GM18519 (cell line): ENCODE data around the gene DMXL1.
"Not testable (repeated sequence)": the region's sequence is repeated elsewhere in the genome, so short reads cannot be mapped to it uniquely, and the experiment has no call there.

ENCODE experiments used
- ATAC-seq: cut with Tn5 transposase; IDR thresholded peaks from one replicate; pipeline ENCODE4 v1.9.1; 2021; ENCODE audit warnings: mild to moderate bottlenecking, moderate library complexity; ENCODE audit not compliant: unreplicated experiment, low FRiP score

Gene DMXL1

DNA sequence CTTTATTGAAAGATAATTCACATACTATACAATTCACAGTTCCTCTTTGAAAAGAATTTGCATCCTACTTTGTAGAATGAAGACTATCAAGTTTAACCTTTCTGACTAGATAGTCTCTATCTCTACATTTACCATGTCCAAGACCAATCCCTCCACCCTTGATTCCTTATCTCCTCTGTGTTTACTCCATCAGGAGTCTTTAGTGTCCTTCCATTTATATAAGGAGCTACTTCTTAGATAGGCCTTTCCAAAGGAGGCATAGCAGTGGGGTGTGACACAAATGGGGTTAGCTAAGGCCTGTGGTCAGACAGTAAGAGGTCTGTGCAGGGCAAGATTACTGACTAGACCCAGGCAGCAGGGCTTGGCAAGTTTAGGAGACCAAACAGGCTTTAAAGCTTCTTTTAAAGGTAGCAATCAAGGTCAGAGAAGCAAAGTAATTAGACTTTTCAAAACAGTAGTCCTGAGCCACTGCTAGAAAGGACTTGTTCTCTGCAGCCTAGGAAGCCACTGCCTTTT, 11.1 kb upstream of the DMXL1 start:
- no peak for ATAC-seq

GRCh38 chr5:119063579-119064379, 7.1 kb upstream of the DMXL1 start:
- peak; percentile 82 for ATAC-seq

DNA sequence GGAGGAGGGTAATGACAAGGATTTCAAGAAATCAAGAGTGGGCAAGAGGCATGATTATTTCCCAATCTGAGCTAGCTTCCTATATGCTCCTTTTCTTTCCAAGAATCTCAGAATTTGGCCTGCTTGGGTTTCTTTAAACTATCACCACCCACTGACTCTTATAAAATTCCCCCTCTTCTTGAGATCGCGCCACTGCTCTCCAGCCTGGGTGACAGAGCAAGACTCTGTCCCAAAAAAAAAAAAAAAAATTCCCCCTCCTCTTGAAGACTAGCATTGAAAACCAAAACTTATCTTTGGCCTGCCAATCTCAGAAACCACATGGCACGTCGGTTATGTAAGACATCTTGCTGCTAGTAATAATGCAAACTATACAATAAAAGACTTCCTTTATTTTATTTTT, 3.4 kb upstream of the DMXL1 start:
- no peak for ATAC-seq

DNA sequence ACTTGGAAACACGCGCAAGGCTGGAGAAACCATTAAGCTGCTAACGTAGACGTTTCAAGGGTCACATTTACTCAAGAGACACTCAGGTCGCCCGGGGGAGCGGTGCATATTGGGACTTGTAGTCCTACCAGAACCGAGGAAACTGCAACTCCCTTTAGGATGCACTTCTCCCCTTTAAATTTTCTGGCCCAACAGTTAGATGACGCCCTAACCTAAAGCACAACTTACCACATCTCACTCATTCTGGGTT, 384 bp upstream of the DMXL1 start:
- ATAC-seq: no peak

GRCh38 chr5:119071561-119071995, 691 bp downstream of the DMXL1 start:
- ATAC-seq: peak; percentile 0

GRCh38 chr5:119072496-119072895, 1.6 kb downstream of the DMXL1 start:
- ATAC-seq: no peak

DNA sequence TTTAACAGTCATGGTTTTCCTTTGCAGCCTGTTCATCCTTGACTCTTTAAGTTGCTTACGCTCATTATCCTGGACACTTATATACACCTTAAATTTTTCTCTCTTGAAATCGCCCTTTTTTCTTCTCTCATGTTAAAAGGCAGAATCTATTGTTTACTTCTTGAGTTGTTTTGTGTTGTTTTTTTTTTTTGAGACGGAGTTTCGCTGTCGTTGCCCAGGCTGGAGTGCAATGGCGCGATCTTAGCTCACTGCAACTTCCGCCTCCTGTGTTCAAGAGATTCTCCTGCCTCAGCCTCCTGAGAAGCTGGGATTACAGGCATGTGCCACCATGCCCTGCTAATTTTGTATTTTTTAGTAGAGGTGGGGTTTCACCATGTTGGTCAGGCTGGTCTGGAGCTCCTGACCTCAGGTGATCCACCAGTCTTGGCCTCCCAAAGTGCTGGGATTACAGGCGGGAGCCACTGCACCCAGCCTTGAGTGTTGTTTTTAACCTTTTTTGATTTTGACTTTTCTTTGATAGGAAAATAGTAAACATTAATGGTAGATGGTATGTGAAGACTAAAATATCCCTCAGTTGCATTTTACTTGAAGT, 3.0 kb downstream of the DMXL1 start:
- not testable (repeated sequence) for ATAC-seq

GRCh38 chr5:119074419-119074818, 3.5 kb downstream of the DMXL1 start:
- peak; percentile 23 for ATAC-seq

- not testable (repeated sequence) for ATAC-seq
Observed at GRCh38 chr5:119075269-119075668, 4.4 kb downstream of the DMXL1 start.

DNA sequence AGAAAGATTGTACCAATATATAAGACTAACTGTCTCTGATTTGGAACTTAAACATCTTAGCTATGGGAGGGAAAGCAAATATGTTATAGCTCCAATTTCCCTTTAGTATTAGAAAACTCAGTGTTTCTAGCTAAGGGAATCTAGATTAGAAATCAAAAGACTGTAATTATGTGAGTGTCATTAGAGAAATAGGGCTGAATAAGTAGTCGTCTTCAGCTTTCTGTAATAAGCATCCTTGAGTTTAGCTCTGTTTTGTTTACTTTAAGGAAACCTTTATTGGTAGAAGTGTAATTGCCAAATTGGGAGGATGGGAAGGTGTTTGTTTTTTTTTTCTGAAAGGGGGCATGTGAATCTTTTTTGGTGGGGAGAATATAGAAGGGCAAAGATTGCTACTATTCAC, 5.2 kb downstream of the DMXL1 start:
- no peak for ATAC-seq

GRCh38 chr5:119077444-119077843, 6.6 kb downstream of the DMXL1 start:
- ATAC-seq: no peak

DNA sequence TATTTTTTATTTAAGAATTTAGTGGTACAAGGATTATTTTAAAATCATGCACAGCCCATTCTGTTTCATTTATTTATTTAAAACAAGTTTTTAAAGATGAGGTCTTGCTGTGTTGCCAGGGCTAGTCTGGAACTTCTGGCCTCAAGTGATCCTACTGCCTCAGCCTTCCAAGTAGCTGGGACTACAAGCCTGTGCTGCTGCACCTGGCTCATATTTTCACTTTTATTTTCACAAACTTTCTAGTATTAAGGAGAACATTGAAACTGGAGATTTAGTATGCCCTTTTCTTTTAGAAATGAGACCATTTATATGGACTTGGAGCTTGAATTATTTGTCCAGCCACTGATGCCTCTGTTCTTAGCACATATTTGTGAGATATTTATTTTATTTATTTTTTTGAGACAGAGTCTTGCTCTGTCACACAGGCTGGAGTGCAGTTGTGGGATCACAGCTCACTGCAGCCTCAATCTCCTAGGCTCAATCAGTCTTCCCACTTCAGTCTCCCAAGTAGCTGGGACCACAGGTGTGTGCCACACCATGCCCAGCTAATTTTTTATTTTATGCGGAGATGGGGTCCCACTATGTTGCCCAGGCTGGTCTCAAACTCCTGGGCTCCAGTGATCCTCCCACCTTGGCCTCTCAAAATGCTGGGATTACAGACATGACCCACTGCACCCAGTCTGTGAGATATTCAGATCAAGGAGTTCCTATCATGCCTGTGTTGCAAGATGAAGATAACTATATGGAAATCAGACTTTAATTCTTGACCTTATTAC, 7.4 kb downstream of the DMXL1 start:
- ATAC-seq: no peak

DNA sequence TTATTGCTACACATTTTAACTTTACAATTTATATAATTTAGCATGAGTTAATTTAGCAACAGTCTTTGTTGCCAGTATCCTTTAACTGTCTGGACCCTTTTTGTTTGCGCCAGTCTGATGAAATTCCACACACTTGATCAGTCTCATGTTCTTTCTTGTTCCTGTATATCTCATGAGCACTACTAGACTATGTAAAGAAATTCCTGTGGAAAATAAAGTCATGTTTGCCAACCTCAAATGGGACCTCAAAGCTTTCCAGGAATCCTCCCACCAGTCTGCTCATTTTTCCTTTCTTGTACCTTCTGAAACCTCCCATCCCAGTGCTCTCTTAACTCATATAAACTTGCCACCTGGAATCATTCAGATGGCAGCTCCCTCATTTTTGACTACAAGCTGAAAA, 8.0 kb downstream of the DMXL1 start:
- no peak for ATAC-seq

GRCh38 chr5:119079318-119079921, 8.5 kb downstream of the DMXL1 start:
- peak; percentile 40 for ATAC-seq

DNA sequence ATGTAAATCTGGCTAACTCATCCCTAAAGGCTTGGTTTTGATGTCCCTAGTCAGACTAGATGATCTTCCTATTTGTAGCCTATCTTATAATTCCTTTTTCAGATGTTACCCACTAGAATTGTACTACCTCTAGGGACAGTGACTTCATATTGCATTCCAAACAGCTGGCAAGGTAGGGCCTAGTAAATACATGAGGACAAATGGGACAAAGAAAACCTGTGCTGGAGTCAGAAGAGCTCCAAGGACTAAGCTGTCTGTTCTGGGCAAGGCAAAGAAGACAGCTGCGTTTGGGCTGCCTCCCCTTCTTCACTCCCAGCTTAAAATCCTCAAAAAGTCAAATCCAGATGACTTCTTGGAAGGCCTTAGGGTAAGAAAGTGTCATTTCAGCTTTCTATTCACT, 10.0 kb downstream of the DMXL1 start:
- ATAC-seq: no peak

DNA sequence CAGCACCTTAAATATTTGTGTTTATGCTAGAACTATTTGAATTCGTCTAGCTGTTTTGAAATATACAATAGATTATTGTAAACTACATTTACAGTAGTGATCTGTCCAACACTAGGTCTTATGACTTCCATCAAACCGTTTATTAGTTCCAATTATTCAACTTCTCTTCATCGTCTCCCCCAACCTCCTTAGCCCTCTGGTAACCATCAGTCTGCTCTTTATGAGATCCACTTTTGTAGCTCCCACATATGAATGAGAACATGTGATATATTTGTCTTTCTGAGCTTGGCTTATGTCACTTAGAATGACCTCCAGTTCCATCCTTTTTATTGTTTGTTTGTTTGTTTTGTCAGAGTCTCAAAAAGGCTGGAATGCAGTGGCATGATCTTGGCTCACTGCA, 11.8 kb downstream of the DMXL1 start:
- no peak for ATAC-seq

- no peak for ATAC-seq
Observed at GRCh38 chr5:119083679-119084078, 12.8 kb downstream of the DMXL1 start.

- ATAC-seq: no peak
Observed at GRCh38 chr5:119088438-119088837, 17.6 kb downstream of the DMXL1 start.

- ATAC-seq: no peak
Observed at GRCh38 chr5:119095611-119096010, 24.7 kb downstream of the DMXL1 start.

- ATAC-seq: no peak
Observed at GRCh38 chr5:119105971-119106370, 35.1 kb downstream of the DMXL1 start.

GRCh38 chr5:119112151-119112550, 41.3 kb downstream of the DMXL1 start:
- ATAC-seq: no peak
